Coronary artery (tissue), 2 donors: ENCODE results near the gene SULT1C4.

Source experiments
- DNase-seq: peaks from one replicate; pipeline ENCODE4 v3.0.0-alpha.2; 2017; ENCODE audit warnings: low spot score
- H3K27ac ChIP-seq, 2 donors: fragments of 200-600 bp; sonication (generic); one replicate each; pipeline ENCODE4 v1.5.1; 2016 to 2019
- H3K4me3 ChIP-seq: fragments of 200-600 bp; sonication (generic); 2 replicates; pipeline ENCODE4 v1.5.1; 2016; ENCODE audit warnings: mild to moderate bottlenecking, moderate library complexity
- TF ChIP-seq, protein P1 (sequence below): fragments of 200-600 bp; sonication (generic); IDR thresholded peaks from one replicate; pipeline ENCODE4 v1.5.1; 2019; ENCODE audit warnings: antibody characterized with exemption

The SULT1C4 gene

GRCh38 chr2:108377815-108378630, at the start of gene SULT1C4:
TSS of gene SULT1C4 (plus strand) at chr2:108377954. CDS start at chr2:108378338, 384 bp downstream.
- no peak for DNase-seq
- Histone ChIP-seq H3K4me3 (peak within 1 kb of the TSS; percentile 65), H3K27ac (peak within 1 kb of the TSS; percentile 62 to 77)
- TF ChIP-seq, protein P1, sequence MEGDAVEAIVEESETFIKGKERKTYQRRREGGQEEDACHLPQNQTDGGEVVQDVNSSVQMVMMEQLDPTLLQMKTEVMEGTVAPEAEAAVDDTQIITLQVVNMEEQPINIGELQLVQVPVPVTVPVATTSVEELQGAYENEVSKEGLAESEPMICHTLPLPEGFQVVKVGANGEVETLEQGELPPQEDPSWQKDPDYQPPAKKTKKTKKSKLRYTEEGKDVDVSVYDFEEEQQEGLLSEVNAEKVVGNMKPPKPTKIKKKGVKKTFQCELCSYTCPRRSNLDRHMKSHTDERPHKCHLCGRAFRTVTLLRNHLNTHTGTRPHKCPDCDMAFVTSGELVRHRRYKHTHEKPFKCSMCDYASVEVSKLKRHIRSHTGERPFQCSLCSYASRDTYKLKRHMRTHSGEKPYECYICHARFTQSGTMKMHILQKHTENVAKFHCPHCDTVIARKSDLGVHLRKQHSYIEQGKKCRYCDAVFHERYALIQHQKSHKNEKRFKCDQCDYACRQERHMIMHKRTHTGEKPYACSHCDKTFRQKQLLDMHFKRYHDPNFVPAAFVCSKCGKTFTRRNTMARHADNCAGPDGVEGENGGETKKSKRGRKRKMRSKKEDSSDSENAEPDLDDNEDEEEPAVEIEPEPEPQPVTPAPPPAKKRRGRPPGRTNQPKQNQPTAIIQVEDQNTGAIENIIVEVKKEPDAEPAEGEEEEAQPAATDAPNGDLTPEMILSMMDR = no peak

DNA sequence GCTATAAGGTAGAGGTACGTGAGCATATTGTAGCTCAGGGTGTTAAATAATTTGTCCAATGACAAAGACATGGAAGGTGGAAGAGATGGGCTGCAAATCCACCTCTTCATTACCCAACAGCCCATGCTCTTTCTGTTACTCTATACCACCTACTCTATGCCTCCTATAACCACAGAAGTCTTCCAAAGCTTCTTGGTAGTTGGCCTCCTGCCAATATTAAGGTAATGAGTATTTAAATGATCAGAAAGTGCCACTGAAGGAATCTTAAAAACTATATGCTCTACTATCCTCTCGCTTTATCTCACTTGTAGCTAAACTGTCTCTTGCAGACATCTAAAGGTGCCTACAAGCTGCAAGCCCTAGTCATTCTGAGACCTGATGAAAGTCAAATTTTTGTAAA, 48.0 kb upstream of the SULT1C4 start:
- DNase-seq = no peak
- TF ChIP-seq, protein P1 = no peak
- Histone ChIP-seq H3K4me3 (no peak overlapping the region), H3K27ac (no peak overlapping the region)

GRCh38 chr2:108330979-108331378, 46.8 kb upstream of the SULT1C4 start:
- TF ChIP-seq, protein P1 = no peak
- DNase-seq = no peak

GRCh38 chr2:108345951-108346350, 31.8 kb upstream of the SULT1C4 start:
- TF ChIP-seq, protein P1 = no peak

More at GRCh38 chr2:108330979-108331378, 46.8 kb upstream of the SULT1C4 start:
- Histone ChIP-seq H3K27ac (no peak overlapping the region), H3K4me3 (no peak overlapping the region)

GRCh38 chr2:108346827-108347226, 30.9 kb upstream of the SULT1C4 start:
- Histone ChIP-seq H3K4me3 (no peak overlapping the region), H3K27ac (no peak overlapping the region)
- TF ChIP-seq, protein P1 = no peak
- no peak for DNase-seq

More at GRCh38 chr2:108345951-108346350, 31.8 kb upstream of the SULT1C4 start:
- Histone ChIP-seq H3K27ac (no peak overlapping the region), H3K4me3 (no peak overlapping the region)
- DNase-seq = no peak

- TF ChIP-seq, protein P1 = no peak
- no peak overlapping the region for H3K27ac ChIP-seq
- DNase-seq = no peak
- no peak overlapping the region for H3K4me3 ChIP-seq
Observed at GRCh38 chr2:108347786-108348185, 30.0 kb upstream of the SULT1C4 start.
